OCI-LY1 (cell line): ENCODE results near the gene MTSS2.

ENCODE experiments used
- H2AFZ ChIP-seq: fragments of 200-600 bp; sonication (generic), shearing (Covaris generic); 2 replicates; pipeline ENCODE4 v1.6.0; 2014; ENCODE audit warnings: antibody characterized with exemption, mild to moderate bottlenecking, low read length
- H3F3A ChIP-seq: fragments of 200-600 bp; sonication (generic), shearing (Covaris generic); 2 replicates; pipeline ENCODE4 v1.6.0; 2014; ENCODE audit warnings: mild to moderate bottlenecking, antibody characterized with exemption, low read length, moderate library complexity; ENCODE audit not compliant: insufficient read depth
- H3K27ac ChIP-seq: fragments of 200-600 bp; sonication (generic); 2 replicates; pipeline ENCODE4 v1.5.1; 2014; ENCODE audit warnings: low read length, mixed run types, mild to moderate bottlenecking, low read depth; ENCODE audit not compliant: poor library complexity, severe bottlenecking
- H3K27me3 ChIP-seq: fragments of 200-600 bp; sonication (generic); 2 replicates; pipeline ENCODE4 v1.6.0; 2014; ENCODE audit warnings: antibody characterized with exemption, mild to moderate bottlenecking, low read length, moderate library complexity; ENCODE audit not compliant: insufficient read depth
- H3K36me3 ChIP-seq: fragments of 200-600 bp; sonication (generic); 2 replicates; pipeline ENCODE4 v1.6.1; 2014; ENCODE audit warnings: mild to moderate bottlenecking, antibody characterized with exemption, low read length, moderate library complexity, mixed read lengths; ENCODE audit not compliant: insufficient read depth
- H3K4me1 ChIP-seq: fragments of 200-600 bp; sonication (generic); 2 replicates; pipeline ENCODE4 v1.5.1; 2014; ENCODE audit warnings: mild to moderate bottlenecking, low read length, moderate library complexity; ENCODE audit not compliant: insufficient read depth, severe bottlenecking
- H3K4me2 ChIP-seq: fragments of 200-600 bp; sonication (generic), shearing (Covaris generic); 2 replicates; pipeline ENCODE4 v1.6.1; 2014; ENCODE audit warnings: low read length
- H3K4me3 ChIP-seq: fragments of 200-600 bp; sonication (generic); 2 replicates; pipeline ENCODE4 v1.5.1; 2014; ENCODE audit warnings: low read length, low read depth, mild to moderate bottlenecking, mixed read lengths; ENCODE audit not compliant: poor library complexity, severe bottlenecking
- H3K79me2 ChIP-seq: fragments of 200-600 bp; shearing (Covaris generic); 2 replicates; pipeline ENCODE4 v1.6.1; 2016; ENCODE audit warnings: mixed run types, low read length, mixed read lengths; ENCODE audit not compliant: insufficient read depth
- H3K9ac ChIP-seq: fragments of 200-600 bp; sonication (generic), shearing (Covaris generic); 2 replicates; pipeline ENCODE4 v1.6.1; 2014; ENCODE audit warnings: mild to moderate bottlenecking, low read length, mixed read lengths
- H3K9me2 ChIP-seq: fragments of 200-600 bp; sonication (generic), shearing (Covaris generic); 2 replicates; pipeline ENCODE4 v1.6.1; 2014; ENCODE audit warnings: low read depth, mild to moderate bottlenecking, low read length, mixed read lengths
- H3K9me3 ChIP-seq: fragments of 200-600 bp; shearing (Covaris generic); 2 replicates; pipeline ENCODE4 v1.6.1; 2014; ENCODE audit warnings: low read length, mixed read lengths
- H4K20me1 ChIP-seq: fragments of 200-600 bp; sonication (generic), shearing (Covaris generic); 2 replicates; pipeline ENCODE4 v1.6.0; 2016; ENCODE audit warnings: mild to moderate bottlenecking, low read length; ENCODE audit not compliant: insufficient read depth
- EZH2 ChIP-seq: fragments of 200-600 bp; sonication (generic), shearing (Covaris generic); IDR thresholded peaks from 2 replicates; pipeline ENCODE4 v1.8.0; 2017; ENCODE audit warnings: borderline replicate concordance, mixed run types, mild to moderate bottlenecking, antibody characterized with exemption, low read length, moderate library complexity, mixed read lengths
- TF ChIP-seq, protein P1 (sequence below): fragments of 200-600 bp; sonication (generic), shearing (Covaris generic); IDR thresholded peaks from 2 replicates; pipeline ENCODE4 v1.5.1; 2017; ENCODE audit warnings: mild to moderate bottlenecking, antibody characterized with exemption, low read length, moderate library complexity, mixed read lengths

The MTSS2 gene

GRCh38 chr16:70677499-70678120, 8.2 kb downstream of the MTSS2 start:
- Histone ChIP-seq H3K4me2 (no peak overlapping the region), H4K20me1 (no peaks in the 10 kb centered on the region), H3K9ac (no peak overlapping the region), H3K9me3 (no peaks in the 10 kb centered on the region), H3K27ac (no peak overlapping the region), H3F3A (no peaks in the 10 kb centered on the region), H3K9me2 (no peaks in the 10 kb centered on the region), H3K27me3 (no peaks in the 10 kb centered on the region), H3K79me2 (no peaks in the 10 kb centered on the region), H3K4me3 (no peak overlapping the region), H3K4me1 (peaks cover 5% of the 10 kb centered on the region), H2AFZ (no peak overlapping the region), H3K36me3 (no peaks in the 10 kb centered on the region)
- no peak for TF ChIP-seq EZH2
- TF ChIP-seq, protein P1, sequence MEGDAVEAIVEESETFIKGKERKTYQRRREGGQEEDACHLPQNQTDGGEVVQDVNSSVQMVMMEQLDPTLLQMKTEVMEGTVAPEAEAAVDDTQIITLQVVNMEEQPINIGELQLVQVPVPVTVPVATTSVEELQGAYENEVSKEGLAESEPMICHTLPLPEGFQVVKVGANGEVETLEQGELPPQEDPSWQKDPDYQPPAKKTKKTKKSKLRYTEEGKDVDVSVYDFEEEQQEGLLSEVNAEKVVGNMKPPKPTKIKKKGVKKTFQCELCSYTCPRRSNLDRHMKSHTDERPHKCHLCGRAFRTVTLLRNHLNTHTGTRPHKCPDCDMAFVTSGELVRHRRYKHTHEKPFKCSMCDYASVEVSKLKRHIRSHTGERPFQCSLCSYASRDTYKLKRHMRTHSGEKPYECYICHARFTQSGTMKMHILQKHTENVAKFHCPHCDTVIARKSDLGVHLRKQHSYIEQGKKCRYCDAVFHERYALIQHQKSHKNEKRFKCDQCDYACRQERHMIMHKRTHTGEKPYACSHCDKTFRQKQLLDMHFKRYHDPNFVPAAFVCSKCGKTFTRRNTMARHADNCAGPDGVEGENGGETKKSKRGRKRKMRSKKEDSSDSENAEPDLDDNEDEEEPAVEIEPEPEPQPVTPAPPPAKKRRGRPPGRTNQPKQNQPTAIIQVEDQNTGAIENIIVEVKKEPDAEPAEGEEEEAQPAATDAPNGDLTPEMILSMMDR, result no peak

DNA sequence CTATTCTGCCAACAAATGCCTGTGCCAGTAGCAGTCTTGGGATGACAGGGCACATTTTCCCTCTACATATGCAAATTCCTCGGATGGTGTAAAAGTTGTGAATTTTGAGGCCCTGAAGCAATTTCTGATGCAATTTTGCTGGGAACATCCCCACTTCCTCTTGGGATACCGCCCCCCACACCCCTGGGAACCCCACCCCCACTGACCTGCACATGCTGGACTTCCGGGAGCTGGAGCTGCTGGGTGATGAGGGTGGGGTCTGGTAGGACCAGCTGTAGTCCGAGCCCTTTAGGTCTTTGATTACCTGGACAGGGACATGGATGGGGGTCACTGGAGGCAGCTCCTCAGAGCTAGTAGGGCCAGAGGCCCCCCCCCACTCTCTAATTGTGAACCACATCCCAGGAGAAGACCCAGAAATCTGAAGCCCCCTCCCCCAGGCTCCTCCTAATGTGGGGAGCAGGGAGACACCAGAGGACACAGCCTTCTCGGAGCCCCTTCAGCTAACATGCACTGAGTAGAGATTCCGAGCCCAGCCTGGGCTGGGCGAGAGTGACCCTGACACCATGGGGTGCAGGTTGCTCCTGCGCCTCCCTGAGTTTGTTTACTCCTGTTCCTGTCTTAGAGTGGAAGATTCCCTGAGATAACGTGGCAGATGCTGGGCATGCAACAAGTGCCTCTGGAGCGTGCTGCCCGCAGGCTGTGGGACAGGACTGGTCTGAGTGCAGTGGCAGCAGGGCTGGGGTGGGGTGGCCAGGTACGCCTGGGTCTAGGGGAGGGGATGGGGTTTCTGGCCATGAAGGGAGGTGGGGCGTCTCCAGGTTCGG, 9.0 kb downstream of the MTSS2 start:
- Histone ChIP-seq H3K9ac (no peak overlapping the region), H3F3A (no peaks in the 10 kb centered on the region), H3K4me1 (peaks cover 5% of the 10 kb centered on the region), H4K20me1 (no peaks in the 10 kb centered on the region), H2AFZ (no peak overlapping the region), H3K4me2 (no peak overlapping the region), H3K9me3 (no peaks in the 10 kb centered on the region), H3K79me2 (no peaks in the 10 kb centered on the region), H3K9me2 (no peaks in the 10 kb centered on the region), H3K27ac (no peak overlapping the region), H3K27me3 (no peaks in the 10 kb centered on the region), H3K4me3 (no peak overlapping the region), H3K36me3 (no peaks in the 10 kb centered on the region)
- TF ChIP-seq, protein P1, result no peak
- TF ChIP-seq EZH2, result no peak

DNA sequence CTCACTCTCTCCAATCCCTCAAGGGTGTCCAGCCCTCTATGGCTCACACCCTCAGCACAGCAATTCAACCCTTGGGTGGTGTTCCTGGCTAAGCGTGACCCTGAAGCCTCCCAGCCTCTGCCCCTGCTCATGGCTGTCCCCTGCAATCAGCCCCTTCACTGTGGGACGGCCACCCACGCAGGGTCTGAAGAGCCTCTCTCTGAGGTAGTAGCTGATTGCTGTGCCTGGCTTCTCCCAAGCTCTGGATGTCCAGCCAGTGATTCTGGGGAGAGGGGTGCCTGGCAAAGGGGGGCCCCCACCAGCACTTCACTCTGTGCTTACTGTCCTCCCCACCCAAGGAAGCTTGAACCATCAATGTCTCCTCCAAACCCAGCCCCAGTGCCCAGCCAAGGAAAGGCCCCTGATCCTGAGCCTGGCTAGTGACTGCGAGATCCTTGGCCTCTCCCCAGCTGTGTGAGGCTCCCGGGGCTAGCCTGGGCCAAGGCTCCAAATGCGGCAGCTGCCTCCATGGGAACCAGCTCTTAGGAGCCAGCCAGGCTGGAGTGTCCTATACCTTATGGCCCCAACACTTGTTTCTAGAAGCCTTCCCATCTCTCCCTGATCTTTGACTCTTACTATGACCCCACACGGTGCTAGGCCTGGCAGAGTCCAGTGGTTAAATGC, 9.9 kb downstream of the MTSS2 start:
- Histone ChIP-seq H3K4me1 (peaks cover 5% of the 10 kb centered on the region), H3K27me3 (no peaks in the 10 kb centered on the region), H3K4me2 (no peak overlapping the region), H4K20me1 (no peaks in the 10 kb centered on the region), H3K4me3 (no peak overlapping the region), H2AFZ (no peak overlapping the region), H3K9me3 (no peaks in the 10 kb centered on the region), H3K9me2 (no peaks in the 10 kb centered on the region), H3F3A (no peaks in the 10 kb centered on the region), H3K27ac (no peak overlapping the region), H3K36me3 (no peaks in the 10 kb centered on the region), H3K9ac (no peak overlapping the region), H3K79me2 (no peaks in the 10 kb centered on the region)
- no peak for TF ChIP-seq EZH2
- TF ChIP-seq, protein P1, result no peak
